GM21717 (cell line): ENCODE measurements around the gene GSDME.

Source experiments
- ATAC-seq: cut with Tn5 transposase; IDR thresholded peaks from one replicate; pipeline ENCODE4 v1.9.1; 2021; ENCODE audit warnings: mild to moderate bottlenecking, moderate library complexity; ENCODE audit not compliant: unreplicated experiment

The GSDME gene

GRCh38 chr7:24773646-24774045 lies 16.4 kb upstream of the GSDME start:
- ATAC-seq: no peak

- ATAC-seq: no peak
These were observed 12.6 kb upstream of the GSDME start for GRCh38 chr7:24769851-24770250.

GRCh38 chr7:24769014-24769830 lies 12.0 kb upstream of the GSDME start:
- ATAC-seq: no peak

- no peak for ATAC-seq
These were observed 10.8 kb upstream of the GSDME start for GRCh38 chr7:24767878-24768569.

- no peak for ATAC-seq
These were observed 7.9 kb upstream of the GSDME start for GRCh38 chr7:24764972-24765744.

GRCh38 chr7:24764011-24764410 lies 6.7 kb upstream of the GSDME start:
- ATAC-seq: no peak

- ATAC-seq: no peak
These were observed 6.1 kb upstream of the GSDME start for GRCh38 chr7:24763303-24763901.

- ATAC-seq: no peak
These were observed 5.5 kb upstream of the GSDME start for GRCh38 chr7:24762771-24763170.

- no peak for ATAC-seq
These were observed 3.7 kb upstream of the GSDME start for GRCh38 chr7:24760968-24761367.

- ATAC-seq: no peak
These were observed 515 bp downstream of the GSDME start for GRCh38 chr7:24756545-24757352.

- ATAC-seq: peak; percentile 73
These were observed 1.5 kb downstream of the GSDME start for GRCh38 chr7:24755541-24756407.

- ATAC-seq: no peak
These were observed 2.3 kb downstream of the GSDME start for GRCh38 chr7:24754906-24755506.

- no peak for ATAC-seq
These were observed 5.0 kb downstream of the GSDME start for GRCh38 chr7:24752073-24752800.

GRCh38 chr7:24751484-24751883 lies 5.8 kb downstream of the GSDME start:
- ATAC-seq: no peak

- no peak for ATAC-seq
These were observed 6.7 kb downstream of the GSDME start for GRCh38 chr7:24750441-24751055.

GRCh38 chr7:24748521-24748920 lies 8.7 kb downstream of the GSDME start:
- no peak for ATAC-seq

- no peak for ATAC-seq
These were observed 11.9 kb downstream of the GSDME start for GRCh38 chr7:24745355-24745754.

GRCh38 chr7:24743471-24743870 lies 13.8 kb downstream of the GSDME start:
- ATAC-seq: no peak
